Endothelial cell of umbilical vein (primary cell): Measurements from ENCODE around the gene GRWD1. TPM values are rescaled to one million over a fixed set of nuclear protein-coding genes. Genes with fewer than 3 reads are reported as not detected.

Experiments used
- BruUV-seq: library from RNA; stranded (reverse); fragments of 400-500 nt; replicated peaks from 2 replicates; lab custom pipeline; 2021; lab: Mats Ljungman, UMichigan
- CTCF ChIA-PET: fragments of 300-600, 350-600 bp; sonication (Branson Sonifier 250); formaldehyde crosslinking; loops from one replicate; lab custom pipeline; 2021; ENCODE audit warnings: antibody characterized with exemption, inconsistent platforms; lab: Charles Lee
- POLR2A ChIA-PET: fragments of 300-600, 350-600 bp; sonication (Branson Sonifier 250); formaldehyde crosslinking; loops from one replicate; lab custom pipeline; 2021; ENCODE audit warnings: antibody characterized with exemption, inconsistent platforms; lab: Charles Lee
- DNase-seq: peaks from one replicate; pipeline ENCODE4 v3.0.0-alpha.2; 2011; ENCODE audit warnings: low read depth, low spot score
- FAIRE-seq: peaks from 2 replicates; lab custom pipeline; 2011; peaks lifted over from hg19 to GRCh38; lab: Jason Lieb, UNC
- H2AFZ ChIP-seq: 2 replicates; pipeline ENCODE4 v1.6.0; 2012; ENCODE audit warnings: low read depth, low read length, control low read depth, inconsistent platforms
- H3K27ac ChIP-seq: 2 replicates; pipeline ENCODE4 v1.5.1; 2011; ENCODE audit warnings: low read depth, mild to moderate bottlenecking, control low read depth, low read length, moderate library complexity; ENCODE audit not compliant: insufficient read depth
- H3K27me3 ChIP-seq, 2 experiments: 2 replicates each; pipeline versions ENCODE4 v1.6.0 to v1.6.1; 2011; ENCODE audit warnings: low read length in 2 of 2, mixed read lengths in 1 of 2; ENCODE audit not compliant: control insufficient read depth in 2 of 2, insufficient read depth in 2 of 2
- H3K36me3 ChIP-seq, 2 experiments: 2 replicates in 1 of 2; 3 replicates in 1 of 2; pipeline ENCODE4 v1.5.1; 2011; ENCODE audit warnings: low read length in 2 of 2, mild to moderate bottlenecking in 1 of 2, moderate library complexity in 1 of 2; ENCODE audit not compliant: control insufficient read depth in 2 of 2, insufficient read depth in 2 of 2; ENCODE audit errors: extremely low read depth in 1 of 2
- H3K4me1 ChIP-seq: 3 replicates; pipeline ENCODE4 v1.5.1; 2011; ENCODE audit warnings: mild to moderate bottlenecking, low read length; ENCODE audit not compliant: control insufficient read depth, insufficient read depth; ENCODE audit errors: extremely low read depth
- H3K4me2 ChIP-seq: 2 replicates; pipeline ENCODE4 v1.6.1; 2011; ENCODE audit warnings: low read length, control low read depth, mixed read lengths; ENCODE audit not compliant: insufficient read depth
- H3K4me3 ChIP-seq, 3 experiments: fragments of 200-600 bp in 1 of 3; sonication (generic), shearing (Covaris generic) in 1 of 3; replicated peaks in 1 of 3; 2 replicates each; pipeline ENCODE4 v1.5.1; 2011 to 2016; ENCODE audit warnings: control low read depth in 3 of 3, low read length in 3 of 3, mild to moderate bottlenecking in 2 of 3, inconsistent platforms in 1 of 3, low read depth in 1 of 3, moderate library complexity in 1 of 3; ENCODE audit not compliant: insufficient read depth in 1 of 3
- H3K79me2 ChIP-seq: 2 replicates; pipeline ENCODE4 v1.6.0; 2012; ENCODE audit warnings: low read length, inconsistent platforms; ENCODE audit not compliant: control insufficient read depth, insufficient read depth
- H3K9ac ChIP-seq: replicated peaks from 2 replicates; pipeline ENCODE3; 2011; ENCODE audit warnings: low read length, control low read depth; ENCODE audit not compliant: insufficient read depth; ENCODE audit errors: extremely low read depth
- H3K9me1 ChIP-seq: replicated peaks from 3 replicates; pipeline ENCODE4 v1.6.0; 2011; ENCODE audit warnings: mild to moderate bottlenecking, low read length; ENCODE audit not compliant: control insufficient read depth, insufficient read depth; ENCODE audit errors: extremely low read depth
- H3K9me3 ChIP-seq: replicated peaks from 2 replicates; pipeline ENCODE4 v1.5.1; 2012; ENCODE audit warnings: low read length, inconsistent platforms; ENCODE audit not compliant: control insufficient read depth, insufficient read depth
- H4K20me1 ChIP-seq: replicated peaks from 2 replicates; pipeline ENCODE3; 2011; ENCODE audit warnings: mild to moderate bottlenecking, low read length; ENCODE audit not compliant: control insufficient read depth, insufficient read depth; ENCODE audit errors: extremely low read depth
- CTCF ChIP-seq, 2 donors: IDR thresholded peaks; 1 replicate in 1 of 2; 2 replicates in 1 of 2; pipeline ENCODE4 v1.5.1; 2011; ENCODE audit warnings: low read length in 2 of 2, mild to moderate bottlenecking in 2 of 2, moderate library complexity in 2 of 2, control low read depth in 1 of 2, inconsistent platforms in 1 of 2, low read depth in 1 of 2; ENCODE audit not compliant: insufficient read depth in 1 of 2; ENCODE audit errors: extremely low read depth in 1 of 2
- EZH2 ChIP-seq: IDR thresholded peaks from 2 replicates; pipeline ENCODE4 v1.6.1; 2012; ENCODE audit warnings: borderline replicate concordance, low read depth, mild to moderate bottlenecking, moderate library complexity, low read length, inconsistent platforms; ENCODE audit not compliant: severe bottlenecking
- FOS ChIP-seq: IDR thresholded peaks from 2 replicates; pipeline ENCODE4 v1.6.1; 2011; ENCODE audit warnings: mild to moderate bottlenecking, low read length, moderate library complexity, borderline replicate concordance; ENCODE audit not compliant: insufficient read depth
- GATA2 ChIP-seq: IDR thresholded peaks from 2 replicates; pipeline ENCODE4 v1.7.0; 2011; ENCODE audit warnings: low read depth, mild to moderate bottlenecking, moderate library complexity, mixed read lengths, low read length; ENCODE audit not compliant: insufficient read length, insufficient read depth
- JUN ChIP-seq: IDR thresholded peaks from 2 replicates; pipeline ENCODE4 v1.6.1; 2011; ENCODE audit warnings: borderline replicate concordance, low read depth; ENCODE audit not compliant: insufficient read length, insufficient read depth
- MAX ChIP-seq: IDR thresholded peaks from 2 replicates; pipeline ENCODE4 v1.6.1; 2011; ENCODE audit not compliant: insufficient read depth, insufficient read length
- MYC ChIP-seq: IDR thresholded peaks from one replicate; pipeline ENCODE4 v1.6.1; 2011; ENCODE audit warnings: mild to moderate bottlenecking, low read depth, low read length
- POLR2A ChIP-seq: IDR thresholded peaks from 2 replicates; pipeline ENCODE4 v1.6.1; 2012; ENCODE audit warnings: low read depth, mild to moderate bottlenecking, control low read depth, low read length
- POLR2AphosphoS5 ChIP-seq: IDR thresholded peaks from 2 replicates; pipeline ENCODE4 v1.6.1; 2012; ENCODE audit warnings: low read depth, mild to moderate bottlenecking, control low read depth, low read length, moderate library complexity; ENCODE audit not compliant: insufficient read depth
- dilution Hi-C: fragments of 300-500 bp; cut with MboI; formaldehyde crosslinking; loops from one replicate; pipeline ENCODE4 v1.15.0; 2019; ENCODE audit warnings: low sequenced_read_pairs; ENCODE audit not compliant: extremely low pct_ligation_motif_present
- intact Hi-C: fragments of 100-400 bp; cut with micrococcal nuclease; formaldehyde crosslinking; loops from one replicate; pipeline ENCODE4 v1.10.0; 2022
- polyA plus RNA-seq, 4 experiments: library from polyadenylated mRNA; depleted of rRNA in 3 of 4; stranded (reverse) in 3 of 4; unstranded in 1 of 4; fragments of >200 nt; gene quantifications; 2 replicates each; pipeline versions ENCODE4 v1.2.1 to v1.2.3, GENCODE V29; 2011 to 2012; ENCODE audit warnings: missing spikeins in 1 of 4
- total RNA-seq: library from RNA; stranded (reverse); gene quantifications from 2 replicates; pipeline ENCODE4 v1.2.3, GENCODE V29; 2021

Gene GRWD1
- total and polyA plus RNA-seq, 2 donors (not counting 3 experiments of a cell fraction or from before 2014, with no cell fraction given), result 26.3 to 52.7 TPM

GRCh38 chr19:48401287-48401686, 44.5 kb upstream of the GRWD1 start:
- intact Hi-C loops (no loop called here), dilution Hi-C loops (no loop called here)
- Histone ChIP-seq H2AFZ (no peak overlapping the region), H3K9ac (no peak overlapping the region), H3K4me1 (peaks cover 10% of the 10 kb centered on the region), H3K79me2 (no peaks in the 10 kb centered on the region), H3K27me3 (peaks cover 0 to 4% of the 10 kb centered on the region in 2 experiments), H3K9me3 (no peaks in the 10 kb centered on the region), H3K36me3 (no peaks in the 10 kb centered on the region), H3K4me2 (no peak overlapping the region), H4K20me1 (no peaks in the 10 kb centered on the region), H3K27ac (no peak overlapping the region), H3K9me1 (no peaks in the 10 kb centered on the region), H3K4me3 (no peak overlapping the region)
- no TSS peak for BruUV-seq
- ChIA-PET POLR2A (interaction anchor here (0.6 kb wide), 1 partner anchor 86 kb away, joined by 3 read pairs; no protein-coding TSS in a partner anchor), CTCF (interaction anchor here (0.7 to 3.1 kb wide), 3 partner anchors 10 to 44 kb away, joined by 3 to 22 read pairs (median 3); partner anchors contain the start of gene KDELR1)
- DNase-seq (no peak), FAIRE-seq (no peak)
- TF ChIP-seq POLR2A, result no peak
- TF ChIP-seq GATA2, result no peak
- no peak for TF ChIP-seq POLR2AphosphoS5
- TF ChIP-seq MAX, result no peak
- no peak for TF ChIP-seq MYC
- TF ChIP-seq FOS, result no peak
- TF ChIP-seq CTCF (IDR thresholded peaks at IDR 0.05; ENCODE audit: extremely low read depth in 1 of 2, insufficient read depth in 1 of 2, low read depth in 1 of 2, low read length in 2 of 2), result no peak
- TF ChIP-seq EZH2, result no peak
- TF ChIP-seq JUN, result no peak
